ENCODE results near the gene RNPC3.

DNA sequence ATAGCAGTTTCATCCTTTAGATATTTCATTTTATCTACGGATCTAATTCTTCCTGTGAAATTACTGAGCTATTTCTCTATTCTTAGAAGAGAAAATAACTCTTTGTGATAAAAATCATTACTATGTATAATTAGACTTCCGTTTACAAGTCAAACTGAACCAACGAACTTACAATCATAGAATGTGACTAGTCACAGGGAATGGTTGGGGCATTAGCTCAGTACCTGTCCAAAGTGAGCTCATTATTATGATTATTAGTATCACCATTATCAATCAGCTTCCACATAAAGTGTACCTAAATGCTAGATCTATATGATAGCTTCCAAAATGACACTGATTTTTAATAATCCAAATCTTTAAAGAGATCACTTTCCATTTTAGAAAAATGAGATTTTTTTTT, 58.4 kb downstream of the RNPC3 start:
- TF ChIP-seq, protein P1, sequence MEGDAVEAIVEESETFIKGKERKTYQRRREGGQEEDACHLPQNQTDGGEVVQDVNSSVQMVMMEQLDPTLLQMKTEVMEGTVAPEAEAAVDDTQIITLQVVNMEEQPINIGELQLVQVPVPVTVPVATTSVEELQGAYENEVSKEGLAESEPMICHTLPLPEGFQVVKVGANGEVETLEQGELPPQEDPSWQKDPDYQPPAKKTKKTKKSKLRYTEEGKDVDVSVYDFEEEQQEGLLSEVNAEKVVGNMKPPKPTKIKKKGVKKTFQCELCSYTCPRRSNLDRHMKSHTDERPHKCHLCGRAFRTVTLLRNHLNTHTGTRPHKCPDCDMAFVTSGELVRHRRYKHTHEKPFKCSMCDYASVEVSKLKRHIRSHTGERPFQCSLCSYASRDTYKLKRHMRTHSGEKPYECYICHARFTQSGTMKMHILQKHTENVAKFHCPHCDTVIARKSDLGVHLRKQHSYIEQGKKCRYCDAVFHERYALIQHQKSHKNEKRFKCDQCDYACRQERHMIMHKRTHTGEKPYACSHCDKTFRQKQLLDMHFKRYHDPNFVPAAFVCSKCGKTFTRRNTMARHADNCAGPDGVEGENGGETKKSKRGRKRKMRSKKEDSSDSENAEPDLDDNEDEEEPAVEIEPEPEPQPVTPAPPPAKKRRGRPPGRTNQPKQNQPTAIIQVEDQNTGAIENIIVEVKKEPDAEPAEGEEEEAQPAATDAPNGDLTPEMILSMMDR (IDR thresholded peaks at IDR 0.05): no peak
- no peak for TF ChIP-seq POLR2AphosphoS5 (IDR thresholded peaks at IDR 0.05; ENCODE audit: low read depth, low read length)
- no peak for TF ChIP-seq SIN3A (IDR thresholded peaks at IDR 0.05; ENCODE audit: borderline replicate concordance, insufficient read depth, low read depth, low read length)

All from Panc1 (cell line).